VCaP (cell line): Measurements from ENCODE around the gene CEBPA.

Experiments used
- H3K27ac ChIP-seq: fragments of 450-650 bp; 2 replicates; pipeline ENCODE4 v1.5.1; 2017
- CTCF ChIP-seq: fragments of 450-650 bp; conservative IDR thresholded peaks from 2 replicates; pipeline ENCODE4 v1.5.1; 2017; ENCODE audit warnings: mild to moderate bottlenecking, moderate library complexity

CEBPA gene

GRCh38 chr19:33293255-33294057 lies 8.9 kb downstream of the CEBPA start:
- peak; percentile 28 for TF ChIP-seq CTCF
- peak overlapping the region; percentile 88 for H3K27ac ChIP-seq

- peak overlapping the region; percentile 88 for H3K27ac ChIP-seq
- TF ChIP-seq CTCF = no peak
These were observed 9.6 kb downstream of the CEBPA start for GRCh38 chr19:33292595-33293254.

- no peak for TF ChIP-seq CTCF
- peak overlapping the region; percentile 88 for H3K27ac ChIP-seq
These were observed 10.5 kb downstream of the CEBPA start for GRCh38 chr19:33291623-33292534.

- peak overlapping the region; percentile 88; the same call in 1 of the 2 replicates for H3K27ac ChIP-seq
- TF ChIP-seq CTCF = no peak
These were observed 11.2 kb downstream of the CEBPA start for GRCh38 chr19:33290956-33291622.

GRCh38 chr19:33290082-33290815 lies 12.1 kb downstream of the CEBPA start:
- H3K27ac ChIP-seq = no peak overlapping the region
- no peak for TF ChIP-seq CTCF

- H3K27ac ChIP-seq = no peak overlapping the region
- no peak for TF ChIP-seq CTCF
These were observed 13.1 kb downstream of the CEBPA start for GRCh38 chr19:33289261-33289660.
